Prostate gland (tissue), 2 donors: Measurements from ENCODE around the gene HSFX2.

Source experiments
- POLR2A ChIP-seq: fragments of 450-650 bp; IDR thresholded peaks from one replicate; pipeline ENCODE4 v1.6.1; 2016; ENCODE audit warnings: antibody characterized with exemption, mild to moderate bottlenecking
- POLR2AphosphoS5 ChIP-seq: sonication (generic); formaldehyde crosslinking; IDR thresholded peaks from one replicate; pipeline ENCODE4 v1.6.1; 2017; ENCODE audit warnings: antibody characterized with exemption
- TF ChIP-seq, protein P1 (sequence below), 4 experiments: fragments of 200-600 bp in 2 of 4; fragments of 450-650 bp in 2 of 4; sonication (generic) in 2 of 4; IDR thresholded peaks; 1 replicate in 3 of 4; 2 replicates in 1 of 4; pipeline ENCODE4 v1.5.1; 2016 to 2019; ENCODE audit warnings: antibody characterized with exemption in 4 of 4, mild to moderate bottlenecking in 2 of 4, moderate library complexity in 2 of 4

DNA sequence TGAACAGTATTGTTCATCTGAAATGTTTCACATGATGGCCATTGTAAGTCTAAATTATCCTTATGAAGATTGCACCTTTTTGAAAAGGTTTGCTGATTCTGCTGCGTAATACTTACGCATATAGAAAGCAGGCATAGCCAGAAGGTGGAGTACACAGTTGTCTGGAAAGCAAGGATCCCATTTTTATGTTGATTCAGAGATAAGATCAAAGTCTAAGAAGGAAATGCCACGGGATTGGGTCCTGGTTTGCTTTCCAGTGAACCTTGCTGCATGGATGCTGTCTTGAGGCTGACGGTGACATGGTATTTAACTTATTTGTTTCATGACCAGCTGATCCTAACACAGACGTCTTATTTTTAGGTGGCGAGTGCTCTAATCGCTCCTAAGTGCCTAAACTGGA lies 23.3 kb downstream of the HSFX2 start:
- TF ChIP-seq, protein P1, sequence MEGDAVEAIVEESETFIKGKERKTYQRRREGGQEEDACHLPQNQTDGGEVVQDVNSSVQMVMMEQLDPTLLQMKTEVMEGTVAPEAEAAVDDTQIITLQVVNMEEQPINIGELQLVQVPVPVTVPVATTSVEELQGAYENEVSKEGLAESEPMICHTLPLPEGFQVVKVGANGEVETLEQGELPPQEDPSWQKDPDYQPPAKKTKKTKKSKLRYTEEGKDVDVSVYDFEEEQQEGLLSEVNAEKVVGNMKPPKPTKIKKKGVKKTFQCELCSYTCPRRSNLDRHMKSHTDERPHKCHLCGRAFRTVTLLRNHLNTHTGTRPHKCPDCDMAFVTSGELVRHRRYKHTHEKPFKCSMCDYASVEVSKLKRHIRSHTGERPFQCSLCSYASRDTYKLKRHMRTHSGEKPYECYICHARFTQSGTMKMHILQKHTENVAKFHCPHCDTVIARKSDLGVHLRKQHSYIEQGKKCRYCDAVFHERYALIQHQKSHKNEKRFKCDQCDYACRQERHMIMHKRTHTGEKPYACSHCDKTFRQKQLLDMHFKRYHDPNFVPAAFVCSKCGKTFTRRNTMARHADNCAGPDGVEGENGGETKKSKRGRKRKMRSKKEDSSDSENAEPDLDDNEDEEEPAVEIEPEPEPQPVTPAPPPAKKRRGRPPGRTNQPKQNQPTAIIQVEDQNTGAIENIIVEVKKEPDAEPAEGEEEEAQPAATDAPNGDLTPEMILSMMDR (IDR thresholded peaks at IDR 0.05): no peak
- no peak for TF ChIP-seq POLR2A
- no peak for TF ChIP-seq POLR2AphosphoS5
